GM18870 (cell line): ENCODE results near the gene CHMP2B.
A peak's percentile ranks its signal among the peaks of the same experiment; 100 is the strongest.
"Not testable (repeated sequence)": the region's sequence is repeated elsewhere in the genome, so short reads cannot be mapped to it uniquely, and the experiment has no call there.

Experiments
- ATAC-seq: cut with Tn5 transposase; IDR thresholded peaks from one replicate; pipeline ENCODE4 v1.9.1; 2021; ENCODE audit warnings: moderate library complexity; ENCODE audit not compliant: unreplicated experiment

The CHMP2B gene

DNA sequence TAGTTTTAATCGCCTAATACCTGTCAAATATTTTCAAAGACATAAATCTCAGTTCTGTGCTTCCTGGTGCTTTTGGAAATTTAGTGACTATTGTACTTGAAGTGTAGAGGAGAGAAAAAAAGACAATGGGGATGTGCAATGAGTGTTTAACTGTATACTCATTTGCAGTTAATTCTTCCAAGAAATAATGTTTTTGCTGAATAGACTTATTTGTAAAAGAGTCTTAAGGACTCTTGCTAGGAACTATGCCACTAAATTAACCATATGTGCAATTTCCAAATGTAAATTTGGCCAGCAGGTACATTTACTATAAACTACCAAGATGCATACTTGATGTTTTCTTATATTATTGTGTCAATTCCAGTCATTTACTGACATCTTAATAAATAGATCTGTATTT is 2.0 kb downstream of the CHMP2B start:
- ATAC-seq: no peak

DNA sequence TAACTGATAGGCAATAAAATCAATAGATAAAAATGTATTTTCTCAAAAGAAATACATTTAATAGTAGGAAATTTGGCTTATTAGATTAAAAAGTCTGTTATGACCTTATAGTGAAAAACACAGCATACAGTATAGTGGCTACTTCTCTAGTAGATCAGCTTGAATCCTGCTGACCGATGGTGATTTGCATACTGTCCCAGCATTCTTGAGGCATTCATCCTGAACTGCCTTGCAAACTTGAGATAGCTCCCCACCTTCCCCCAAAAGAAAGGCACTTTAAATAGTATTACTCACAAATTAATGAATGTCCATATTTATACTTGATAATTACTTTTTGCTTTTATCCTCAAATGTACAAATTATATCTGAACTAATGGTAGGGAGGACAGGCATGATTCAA is 6.7 kb downstream of the CHMP2B start:
- ATAC-seq: no peak

DNA sequence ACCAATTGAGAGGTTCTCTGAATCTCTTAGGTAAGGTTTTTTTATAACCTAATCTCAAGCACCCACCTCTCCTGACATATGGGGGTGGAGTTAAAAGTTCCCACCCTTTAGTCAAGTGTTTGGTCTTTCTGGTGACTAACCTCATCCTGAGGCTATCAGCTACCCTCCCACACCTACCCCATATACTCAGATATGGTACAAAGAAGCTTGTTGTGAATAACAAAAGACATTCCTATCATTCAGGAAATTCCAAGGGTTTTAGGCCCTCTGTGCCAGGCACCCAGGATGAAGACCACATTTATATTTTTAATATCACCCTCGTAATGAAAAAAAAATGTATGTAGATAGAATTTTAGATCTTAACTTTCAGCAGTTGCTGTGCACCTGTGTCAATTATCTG is 9.0 kb downstream of the CHMP2B start:
- ATAC-seq: no peak

GRCh38 chr3:87246662-87247429 is 19.7 kb downstream of the CHMP2B start:
- no peak for ATAC-seq

GRCh38 chr3:87247430-87247773 is 20.3 kb downstream of the CHMP2B start:
- no peak for ATAC-seq

DNA sequence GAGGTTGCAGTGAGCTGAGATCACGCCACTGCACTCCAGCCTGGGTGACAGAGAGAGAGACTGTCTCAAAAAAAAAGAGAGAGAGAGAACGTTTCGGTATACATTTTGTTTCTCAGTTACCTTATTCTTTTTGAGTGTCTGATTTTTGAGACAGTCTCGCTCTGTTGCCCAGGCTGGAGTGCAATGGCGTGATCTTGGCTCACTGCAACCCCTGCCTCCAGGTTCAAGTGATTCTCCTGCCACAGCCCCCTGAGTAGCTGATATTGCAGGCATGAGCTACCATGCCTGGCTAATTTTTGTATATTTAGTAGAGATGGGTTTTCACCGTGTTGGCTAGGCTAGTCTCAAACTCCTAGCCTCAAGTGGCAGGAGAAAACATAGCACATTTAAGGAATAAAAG is 21.1 kb downstream of the CHMP2B start:
- ATAC-seq: not testable (repeated sequence)

- ATAC-seq: no peak
Measured at GRCh38 chr3:87248831-87249230, 21.7 kb downstream of the CHMP2B start.

DNA sequence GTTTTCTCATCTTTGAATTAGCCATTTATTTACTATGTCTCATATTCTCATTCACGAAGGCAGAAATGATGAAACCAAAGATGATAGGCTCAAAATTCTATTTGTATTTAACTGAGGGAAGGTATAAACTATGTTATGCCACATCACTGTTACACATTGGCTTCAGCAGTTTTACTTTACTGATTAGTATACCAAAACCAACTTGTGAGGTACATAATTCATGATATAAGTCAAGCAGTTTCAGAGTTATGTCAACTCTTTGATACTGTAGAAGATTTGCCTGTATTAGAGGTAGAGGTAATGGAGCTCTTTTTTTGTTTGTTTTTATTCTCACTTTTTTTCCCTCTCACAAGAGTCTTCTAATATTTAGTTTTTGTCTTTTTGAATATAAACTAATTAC is 22.9 kb downstream of the CHMP2B start:
- no peak for ATAC-seq

GRCh38 chr3:87260270-87260669 is 33.2 kb downstream of the CHMP2B start:
- ATAC-seq: peak; percentile 73

DNA sequence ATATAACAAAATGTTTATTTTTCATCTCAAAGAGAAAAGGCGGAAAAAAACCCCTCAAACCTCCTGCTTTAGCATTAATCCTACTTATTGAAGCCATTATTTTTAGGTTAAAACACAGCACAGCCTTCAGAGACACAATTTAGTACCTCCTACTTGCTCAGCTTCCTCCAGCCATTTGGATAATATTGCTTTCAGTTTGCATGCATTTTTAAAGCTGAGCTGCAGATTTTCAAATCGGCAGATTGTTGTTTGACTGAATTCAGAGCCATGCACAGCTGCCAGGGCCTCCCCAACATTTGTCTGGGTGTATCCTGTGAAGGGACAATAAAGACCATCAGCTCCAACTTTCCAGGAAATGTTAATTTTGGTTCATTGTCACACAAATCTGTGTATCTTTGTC is 34.8 kb downstream of the CHMP2B start:
- no peak for ATAC-seq

DNA sequence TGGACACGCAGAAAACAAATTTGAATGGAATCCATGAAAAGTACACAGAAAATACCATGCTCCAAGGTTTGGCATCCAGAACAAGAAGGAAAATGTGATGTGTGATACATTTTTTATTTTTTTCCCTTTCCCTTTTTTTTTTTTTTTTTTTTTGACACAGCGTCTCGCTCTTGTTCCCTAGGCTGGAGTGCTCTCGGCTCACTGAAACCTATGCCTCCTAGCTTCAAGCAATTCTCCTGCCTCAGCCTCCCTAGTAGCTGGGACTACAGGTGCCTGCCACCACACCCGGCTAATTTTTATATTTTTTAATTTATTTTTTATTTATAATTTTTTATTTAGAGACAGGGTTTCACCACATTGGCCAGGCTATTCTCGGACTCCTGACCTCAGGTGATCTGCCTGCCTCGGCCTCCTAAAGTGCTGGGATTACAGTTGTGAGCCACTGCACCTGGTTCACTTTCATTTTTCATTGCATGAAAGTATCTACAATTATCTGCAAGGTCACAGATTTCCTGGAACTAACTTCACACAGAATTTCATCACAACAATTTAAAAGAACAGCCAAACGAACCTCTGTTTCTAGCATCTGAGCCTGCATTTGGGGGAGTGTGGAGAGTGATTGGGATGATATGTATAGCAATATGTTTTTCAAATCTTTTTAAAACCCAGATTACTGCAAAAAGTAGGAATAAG is 41.0 kb downstream of the CHMP2B start:
- ATAC-seq: no peak

DNA sequence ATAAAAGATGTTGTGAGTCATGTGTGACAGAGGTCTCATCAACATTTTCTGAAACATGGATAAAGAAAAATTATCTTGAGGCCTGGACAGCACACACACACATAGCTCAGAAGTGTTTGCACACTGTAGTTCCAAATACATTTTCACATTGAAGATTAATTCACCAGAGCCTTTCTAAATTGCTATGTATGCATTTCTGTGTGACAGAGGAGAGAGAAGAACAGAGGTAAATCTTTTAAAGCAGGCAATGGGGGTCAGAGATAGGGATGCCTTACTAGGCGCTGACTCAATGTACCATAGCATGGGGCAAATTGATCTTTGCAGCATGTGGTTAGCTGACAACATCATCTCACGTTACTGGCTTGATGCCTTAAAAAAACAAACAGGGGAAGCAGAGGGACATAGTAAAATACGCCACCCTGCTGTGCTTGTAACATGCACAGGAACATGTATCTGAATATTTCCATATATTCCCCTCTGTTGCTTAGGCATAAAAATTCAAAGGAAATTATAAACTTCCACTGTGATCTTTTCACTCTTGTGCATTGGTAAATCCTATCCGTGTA is 41.6 kb downstream of the CHMP2B start:
- no peak for ATAC-seq

- ATAC-seq: no peak
Measured at GRCh38 chr3:87269723-87270122, 42.6 kb downstream of the CHMP2B start.

DNA sequence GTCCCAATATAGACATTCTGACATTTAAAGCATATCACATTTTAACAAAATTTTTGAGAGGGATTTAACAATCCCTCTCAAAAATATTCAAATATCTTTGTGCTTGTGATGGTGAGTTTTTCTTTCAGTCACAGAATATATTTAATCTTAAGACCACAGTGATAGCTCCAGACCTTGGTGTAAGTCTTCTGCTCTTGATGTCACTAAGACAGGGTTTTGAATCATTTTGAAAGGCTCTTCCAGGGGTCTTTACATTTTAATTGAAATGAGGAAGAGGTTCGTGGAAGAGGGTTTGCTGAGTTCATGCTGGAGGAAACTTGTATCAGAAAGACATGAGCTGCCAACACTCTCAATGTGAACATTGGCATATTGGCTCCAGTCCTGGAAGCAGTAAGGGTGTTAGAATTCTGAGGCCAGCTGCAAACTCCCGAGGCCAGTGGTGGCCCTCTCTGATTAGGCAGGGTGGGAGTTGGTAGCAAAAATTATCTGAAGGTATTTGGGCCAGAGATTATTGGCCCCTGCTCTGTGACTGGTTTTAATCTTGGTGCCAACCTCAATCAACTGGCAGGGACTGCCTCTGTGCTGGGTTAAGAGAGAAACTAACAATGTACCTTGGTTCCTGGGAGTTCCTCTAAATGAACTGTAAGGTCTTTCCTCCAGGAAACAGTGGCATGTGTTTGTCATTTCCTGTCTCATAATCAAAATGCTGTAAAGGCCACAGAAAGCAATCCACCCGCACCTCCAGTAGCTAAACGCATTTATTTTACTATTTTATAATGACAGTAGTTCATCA is 44.0 kb downstream of the CHMP2B start:
- no peak for ATAC-seq

GRCh38 chr3:87272718-87273341 is 45.7 kb downstream of the CHMP2B start:
- ATAC-seq: peak; percentile 84

GRCh38 chr3:87276484-87276883 is 49.4 kb downstream of the CHMP2B start, which contains the start of gene POU1F1:
POU1F1 (minus strand) TSS chr3:87276584; CDS start chr3:87276462, 122 bp downstream.
- no peak for ATAC-seq

- peak; percentile 71 for ATAC-seq
Measured at GRCh38 chr3:87287011-87287410, 59.9 kb downstream of the CHMP2B start.

DNA sequence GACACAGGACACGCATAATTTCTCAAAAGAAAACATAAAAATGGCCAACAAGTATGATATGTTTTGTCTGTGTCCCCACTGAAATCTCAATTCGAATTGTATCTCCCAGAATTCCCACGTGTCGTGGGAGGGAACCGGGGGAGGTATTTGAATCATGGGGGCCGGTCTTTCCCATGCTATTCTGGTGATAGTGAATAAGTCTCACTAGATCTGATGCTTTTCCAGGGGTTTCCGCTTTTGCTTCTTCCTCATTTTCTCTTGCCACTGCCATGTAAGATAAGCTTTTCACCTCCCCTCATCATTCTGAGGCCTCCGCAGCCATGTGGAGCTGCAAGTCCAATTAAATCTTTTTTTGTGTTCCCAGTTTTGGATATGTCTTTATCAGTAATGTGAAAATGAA is 61.3 kb downstream of the CHMP2B start:
- ATAC-seq: no peak

DNA sequence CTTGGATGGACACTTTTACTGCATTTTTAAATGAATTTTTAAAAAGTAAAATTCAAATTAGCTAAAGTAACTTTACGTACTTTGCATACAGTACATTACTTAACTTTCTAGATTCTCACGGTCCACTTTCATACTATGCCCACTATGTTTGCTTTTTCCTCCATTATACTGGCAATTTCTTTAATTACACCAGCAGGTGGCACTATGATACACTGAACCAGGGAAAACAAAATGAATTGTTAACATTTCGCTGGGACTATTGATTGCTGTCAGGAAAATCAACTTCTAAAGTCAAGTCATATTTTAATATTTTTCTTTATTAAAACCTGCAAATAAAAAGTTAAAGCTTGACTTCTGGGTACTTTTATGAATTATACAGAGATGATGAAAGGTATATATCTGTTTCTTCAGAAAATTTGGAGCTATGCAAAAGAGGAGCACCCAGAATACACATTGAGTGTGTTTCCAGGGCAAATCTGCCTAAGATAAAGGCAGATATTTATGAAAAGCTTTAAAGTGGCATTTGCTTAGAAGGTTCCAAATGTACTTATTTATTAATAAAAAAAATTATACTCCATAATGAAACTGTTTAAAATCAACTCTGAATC is 71.1 kb downstream of the CHMP2B start:
- peak; percentile 85 for ATAC-seq

DNA sequence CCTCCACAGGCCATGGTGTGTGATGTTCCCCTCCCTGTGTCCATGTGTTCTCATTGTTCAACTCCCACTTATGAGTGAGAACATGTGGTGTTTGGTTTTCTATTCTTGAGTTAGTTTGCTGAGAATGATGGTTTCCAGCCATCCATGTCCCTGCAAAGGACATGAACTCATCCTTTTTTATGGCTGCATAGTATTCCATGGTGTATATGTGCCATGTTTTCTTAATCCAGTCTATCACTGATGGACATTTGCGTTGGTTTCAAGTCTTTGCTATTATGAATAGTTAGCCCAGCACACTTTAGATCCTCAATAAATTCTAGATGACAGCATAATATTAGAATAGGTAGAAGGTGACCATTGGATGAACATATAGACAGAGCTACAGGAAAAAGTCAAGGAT is 77.9 kb downstream of the CHMP2B start:
- not testable (repeated sequence) for ATAC-seq
